SJCRH30 (cell line): Measurements from ENCODE around the gene CD47. TPM values are rescaled to one million over a fixed set of nuclear protein-coding genes. Genes with fewer than 3 reads are reported as not detected.

Experiments used
- DNase-seq, 2 experiments: peaks; one replicate each; pipeline ENCODE4 v3.0.0-alpha.2; 2015 to 2020
- H3K27ac ChIP-seq: fragments of 250-450 bp; sonication (Bioruptor Pico); 2 replicates; pipeline ENCODE4 v1.5.1; 2020; ENCODE audit warnings: mild to moderate bottlenecking, moderate library complexity
- H3K27me3 ChIP-seq: fragments of 250-450 bp; sonication (Bioruptor Pico); 2 replicates; pipeline ENCODE4 v1.5.1; 2020; ENCODE audit warnings: mild to moderate bottlenecking, moderate library complexity
- H3K36me3 ChIP-seq: fragments of 250-450 bp; sonication (Bioruptor Pico); 2 replicates; pipeline ENCODE4 v1.5.1; 2020; ENCODE audit warnings: mild to moderate bottlenecking, moderate library complexity
- H3K4me1 ChIP-seq: fragments of 250-450 bp; sonication (Bioruptor Pico); 2 replicates; pipeline ENCODE4 v1.5.1; 2020; ENCODE audit warnings: mild to moderate bottlenecking, moderate library complexity
- H3K4me3 ChIP-seq: fragments of 250-450 bp; sonication (Bioruptor Pico); 2 replicates; pipeline ENCODE4 v1.5.1; 2020; ENCODE audit warnings: mild to moderate bottlenecking, moderate library complexity
- H3K9me3 ChIP-seq: fragments of 250-450 bp; sonication (Bioruptor Pico); replicated peaks from 2 replicates; pipeline ENCODE4 v1.5.1; 2020; ENCODE audit warnings: mild to moderate bottlenecking, moderate library complexity
- total RNA-seq: library from RNA; depleted of rRNA; stranded (reverse); fragments of >200 nt; shearing (Covaris generic); gene quantifications from 2 replicates; pipeline ENCODE4 v1.2.3, GENCODE V29; 2014; rRNA removed

CD47 gene
- total RNA-seq, result 28.6 and 30.7 TPM in 2 replicates

GRCh38 chr3:108090701-108091497 is at the start of gene CD47:
CD47 (minus strand) TSS chr3:108091031; CDS start chr3:108090908, 123 bp downstream.
- Histone ChIP-seq H3K4me1 (peaks cover 6% of the 10 kb centered on the region; the same call in 1 of the 2 replicates), H3K27ac (peak within 1 kb of the TSS; percentile 30), H3K4me3 (peak within 1 kb of the TSS; percentile 83), H3K9me3 (no peaks in the 10 kb centered on the region), H3K27me3 (no peaks in the 10 kb centered on the region), H3K36me3 (no peaks in the 10 kb centered on the region)
- peak; percentile 88 to 89 for DNase-seq

GRCh38 chr3:108137460-108137814 is 46.6 kb upstream of the CD47 start:
- Histone ChIP-seq H3K36me3 (no peaks in the 10 kb centered on the region), H3K4me3 (no peak overlapping the region), H3K4me1 (peaks cover 10% of the 10 kb centered on the region), H3K27ac (no peak overlapping the region), H3K27me3 (no peaks in the 10 kb centered on the region), H3K9me3 (no peaks in the 10 kb centered on the region; the same call in 1 of the 2 replicates)
- DNase-seq, result no peak

- Histone ChIP-seq H3K4me3 (no peak overlapping the region), H3K9me3 (no peaks in the 10 kb centered on the region; the same call in 1 of the 2 replicates), H3K27me3 (no peaks in the 10 kb centered on the region), H3K4me1 (peaks cover 16% of the 10 kb centered on the region), H3K27ac (no peak overlapping the region), H3K36me3 (no peaks in the 10 kb centered on the region)
- DNase-seq, result no peak
These were observed 46.0 kb upstream of the CD47 start for GRCh38 chr3:108136561-108137459.

GRCh38 chr3:108134555-108134880 is 43.7 kb upstream of the CD47 start:
- Histone ChIP-seq H3K27ac (no peak overlapping the region), H3K27me3 (no peaks in the 10 kb centered on the region), H3K9me3 (no peaks in the 10 kb centered on the region; the same call in 1 of the 2 replicates), H3K4me3 (no peak overlapping the region), H3K36me3 (no peaks in the 10 kb centered on the region), H3K4me1 (peaks cover 35% of the 10 kb centered on the region)
- no peak for DNase-seq

- H3K27ac ChIP-seq, result no peak overlapping the region
- DNase-seq, result no peak
These were observed 43.2 kb upstream of the CD47 start for GRCh38 chr3:108133858-108134554.

GRCh38 chr3:108133048-108133369 is 42.2 kb upstream of the CD47 start:
- H3K4me3 ChIP-seq, result no peak overlapping the region; the same call in 1 of the 2 replicates
- no peaks in the 10 kb centered on the region for H3K27me3 ChIP-seq
- H3K9me3 ChIP-seq, result no peaks in the 10 kb centered on the region; the same call in none of the 2 replicates
- H3K4me1 ChIP-seq, result peaks cover 35% of the 10 kb centered on the region
- H3K27ac ChIP-seq, result no peak overlapping the region
- DNase-seq, result no peak
- H3K36me3 ChIP-seq, result no peaks in the 10 kb centered on the region

More at GRCh38 chr3:108133858-108134554, 43.2 kb upstream of the CD47 start:
- no peak overlapping the region for H3K4me3 ChIP-seq
- H3K4me1 ChIP-seq, result peaks cover 35% of the 10 kb centered on the region
- no peaks in the 10 kb centered on the region; the same call in 1 of the 2 replicates for H3K9me3 ChIP-seq
- no peaks in the 10 kb centered on the region for H3K36me3 ChIP-seq
- H3K27me3 ChIP-seq, result no peaks in the 10 kb centered on the region

- peaks cover 35% of the 10 kb centered on the region for H3K4me1 ChIP-seq
- no peaks in the 10 kb centered on the region for H3K36me3 ChIP-seq
- no peaks in the 10 kb centered on the region for H3K27me3 ChIP-seq
- peak overlapping the region; percentile 26 for H3K27ac ChIP-seq
- DNase-seq, result no peak
- no peak overlapping the region for H3K4me3 ChIP-seq
- H3K9me3 ChIP-seq, result no peaks in the 10 kb centered on the region; the same call in none of the 2 replicates
These were observed 40.8 kb upstream of the CD47 start for GRCh38 chr3:108131475-108132134.

- H3K27ac ChIP-seq, result peak overlapping the region; percentile 39
- H3K27me3 ChIP-seq, result no peaks in the 10 kb centered on the region
- DNase-seq, result peak; percentile 17 to 61
- peaks cover 35% of the 10 kb centered on the region for H3K4me1 ChIP-seq
- no peak overlapping the region for H3K4me3 ChIP-seq
- H3K36me3 ChIP-seq, result no peaks in the 10 kb centered on the region
- no peaks in the 10 kb centered on the region; the same call in 1 of the 2 replicates for H3K9me3 ChIP-seq
These were observed 40.1 kb upstream of the CD47 start for GRCh38 chr3:108130701-108131474.

GRCh38 chr3:108130236-108130635 is 39.4 kb upstream of the CD47 start:
- Histone ChIP-seq H3K4me3 (no peak overlapping the region), H3K4me1 (peaks cover 35% of the 10 kb centered on the region), H3K27ac (peak overlapping the region; percentile 39)

GRCh38 chr3:108127301-108127988 is 36.6 kb upstream of the CD47 start:
- peaks cover 25% of the 10 kb centered on the region for H3K4me1 ChIP-seq
- no peaks in the 10 kb centered on the region for H3K27me3 ChIP-seq
- no peak overlapping the region for H3K27ac ChIP-seq
- no peaks in the 10 kb centered on the region; the same call in 1 of the 2 replicates for H3K9me3 ChIP-seq
- H3K36me3 ChIP-seq, result no peaks in the 10 kb centered on the region
- DNase-seq, result no peak
- no peak overlapping the region for H3K4me3 ChIP-seq

More at GRCh38 chr3:108130236-108130635, 39.4 kb upstream of the CD47 start:
- H3K36me3 ChIP-seq, result no peaks in the 10 kb centered on the region
- H3K27me3 ChIP-seq, result no peaks in the 10 kb centered on the region
- DNase-seq, result no peak
- H3K9me3 ChIP-seq, result no peaks in the 10 kb centered on the region; the same call in 1 of the 2 replicates

GRCh38 chr3:108126348-108126747 is 35.5 kb upstream of the CD47 start:
- Histone ChIP-seq H3K27ac (no peak overlapping the region), H3K4me1 (peaks cover 14% of the 10 kb centered on the region)
- no peak for DNase-seq

GRCh38 chr3:108125550-108126071 is 34.8 kb upstream of the CD47 start:
- H3K36me3 ChIP-seq, result no peaks in the 10 kb centered on the region
- no peak overlapping the region for H3K4me3 ChIP-seq
- H3K27me3 ChIP-seq, result no peaks in the 10 kb centered on the region
- H3K27ac ChIP-seq, result no peak overlapping the region
- H3K4me1 ChIP-seq, result peaks cover 9% of the 10 kb centered on the region
- H3K9me3 ChIP-seq, result no peaks in the 10 kb centered on the region; the same call in 1 of the 2 replicates
- no peak for DNase-seq

More at GRCh38 chr3:108126348-108126747, 35.5 kb upstream of the CD47 start:
- Histone ChIP-seq H3K27me3 (no peaks in the 10 kb centered on the region), H3K36me3 (no peaks in the 10 kb centered on the region), H3K9me3 (no peaks in the 10 kb centered on the region; the same call in 1 of the 2 replicates), H3K4me3 (no peak overlapping the region)

- H3K4me3 ChIP-seq, result no peak overlapping the region
- no peak for DNase-seq
- no peaks in the 10 kb centered on the region; the same call in 1 of the 2 replicates for H3K9me3 ChIP-seq
- H3K27ac ChIP-seq, result no peak overlapping the region
- peaks cover 4% of the 10 kb centered on the region for H3K4me1 ChIP-seq
- H3K36me3 ChIP-seq, result no peaks in the 10 kb centered on the region
- no peaks in the 10 kb centered on the region for H3K27me3 ChIP-seq
These were observed 34.3 kb upstream of the CD47 start for GRCh38 chr3:108125153-108125543.
